HEK293 (cell line): ENCODE data around the gene TUBG2.
A peak's percentile ranks its signal among the peaks of the same experiment; 100 is the strongest.

Experiments used
- CTCF ChIA-PET: fragments of 350-600 bp; formaldehyde crosslinking; extraction: SDS; loops from one replicate; lab custom pipeline; 2021; ENCODE audit warnings: antibody characterized with exemption; lab: Yijun Ruan, JAX
- POLR2A ChIA-PET: fragments of 300-600 bp; formaldehyde crosslinking; extraction: SDS; loops from one replicate; lab custom pipeline; 2020; ENCODE audit warnings: antibody characterized with exemption, inconsistent platforms; lab: Yijun Ruan, JAX
- H3K27ac ChIP-seq: fragments of 200-500 bp; sonication (Bioruptor generic); 2 replicates; pipeline ENCODE4 v1.5.1; 2014; ENCODE audit warnings: low read depth, low read length, control low read depth, inconsistent platforms; ENCODE audit errors: extremely low read depth
- H3K36me3 ChIP-seq, 2 experiments: fragments of 200-500 bp in 1 of 2; sonication (Bioruptor generic) in 1 of 2; 1 replicate in 1 of 2; 2 replicates in 1 of 2; pipeline ENCODE4 v1.5.1; 2014 to 2017; ENCODE audit warnings: inconsistent platforms in 2 of 2, low read length in 2 of 2; ENCODE audit not compliant: control insufficient read depth in 2 of 2, insufficient read depth in 1 of 2
- H3K4me1 ChIP-seq: fragments of 200-500 bp; sonication (Bioruptor generic); 2 replicates; pipeline ENCODE4 v1.5.1; 2014; ENCODE audit warnings: mild to moderate bottlenecking, low read length, inconsistent platforms; ENCODE audit not compliant: control insufficient read depth, insufficient read depth
- H3K4me3 ChIP-seq: 2 replicates; pipeline ENCODE4 v1.5.1; 2011; ENCODE audit warnings: low read depth, mild to moderate bottlenecking, control low read depth, low read length, moderate library complexity
- H3K9me3 ChIP-seq: fragments of 200-500 bp; sonication (Bioruptor generic); 2 replicates; pipeline ENCODE4 v1.5.1; 2014; ENCODE audit warnings: low read depth, low read length, inconsistent platforms; ENCODE audit not compliant: control insufficient read depth, insufficient read depth
- KLF10 ChIP-seq: fragments of 450-650 bp; IDR thresholded peaks from 2 replicates; pipeline ENCODE4 v1.5.1; 2018; ENCODE audit warnings: missing biosample characterization, mild to moderate bottlenecking, missing genetic modification characterization
- OVOL3 ChIP-seq: fragments of 450-650 bp; formaldehyde crosslinking; IDR thresholded peaks from 2 replicates; pipeline ENCODE4 v1.5.1; 2016; ENCODE audit warnings: missing biosample characterization, missing genetic modification characterization
- PATZ1 ChIP-seq: fragments of 450-650 bp; formaldehyde crosslinking; IDR thresholded peaks from 2 replicates; pipeline ENCODE4 v1.5.1; 2016; ENCODE audit warnings: missing biosample characterization, missing genetic modification characterization
- ZBTB11 ChIP-seq: fragments of 450-650 bp; formaldehyde crosslinking; conservative IDR thresholded peaks from 2 replicates; pipeline ENCODE4 v1.5.1; 2016; ENCODE audit warnings: low read depth, missing biosample characterization, missing genetic modification characterization
- ZBTB6 ChIP-seq: fragments of 450-650 bp; formaldehyde crosslinking; IDR thresholded peaks from 2 replicates; pipeline ENCODE4 v1.5.1; 2017; ENCODE audit warnings: missing biosample characterization, missing genetic modification characterization
- ZFHX2 ChIP-seq: fragments of 450-650 bp; formaldehyde crosslinking; conservative IDR thresholded peaks from 2 replicates; pipeline ENCODE4 v1.5.1; 2016; ENCODE audit warnings: missing biosample characterization, missing genetic modification characterization
- ZNF16 ChIP-seq: fragments of 450-650 bp; formaldehyde crosslinking; IDR thresholded peaks from 2 replicates; pipeline ENCODE4 v1.5.1; 2016; ENCODE audit warnings: low read depth, missing biosample characterization, missing genetic modification characterization
- ZNF366 ChIP-seq: fragments of 450-650 bp; formaldehyde crosslinking; conservative IDR thresholded peaks from 2 replicates; pipeline ENCODE4 v1.5.1; 2016; ENCODE audit warnings: missing biosample characterization, missing genetic modification characterization
- ZNF514 ChIP-seq: fragments of 450-650 bp; formaldehyde crosslinking; IDR thresholded peaks from 2 replicates; pipeline ENCODE4 v1.5.1; 2016; ENCODE audit warnings: missing biosample characterization, missing genetic modification characterization
- ZNF670 ChIP-seq: fragments of 450-650 bp; formaldehyde crosslinking; IDR thresholded peaks from 2 replicates; pipeline ENCODE4 v1.5.1; 2016; ENCODE audit warnings: missing biosample characterization, missing genetic modification characterization, low read depth
- ZNF837 ChIP-seq: fragments of 450-650 bp; formaldehyde crosslinking; IDR thresholded peaks from 2 replicates; pipeline ENCODE4 v1.5.1; 2016; ENCODE audit warnings: missing biosample characterization, missing genetic modification characterization

TUBG2 gene

GRCh38 chr17:42672038-42672437 lies 13.0 kb downstream of the TUBG2 start:
- Histone ChIP-seq H3K4me1 (0 out of 2 replicates have a peak, but pooled peaks cover 7% of the 10 kb centered on the region), H3K27ac (0 out of 2 replicates have a peak overlapping the region, but pooled peaks have one; percentile 31), H3K9me3 (no peaks in the 10 kb centered on the region), H3K4me3 (no peak overlapping the region), H3K36me3 (peaks cover 9 to 62% of the 10 kb centered on the region in 2 experiments; a peak in 2 of 3 replicates)
- POLR2A ChIA-PET, result interaction anchor here (2.3 kb wide), 1 partner anchor 13 kb away, joined by 8 read pairs; the partner anchor contains the start of gene TUBG2
- CTCF ChIA-PET, result interaction anchor here (0.6 to 0.8 kb wide), 2 partner anchors 9 kb away, joined by 3 read pairs; no protein-coding TSS in a partner anchor
- 0 out of 2 replicates have a peak, but pooled peaks have one; percentile 17 for TF ChIP-seq PATZ1 (tag by site-specific recombination)
- no peak for TF ChIP-seq ZBTB11 (tag by site-specific recombination)
- no peak for TF ChIP-seq ZNF837 (tag by site-specific recombination)
- no peak for TF ChIP-seq ZNF670 (tag by site-specific recombination)
- TF ChIP-seq ZNF16, result no peak
- TF ChIP-seq ZFHX2 (tag by site-specific recombination), result peak; percentile 27

GRCh38 chr17:42673266-42673884 lies 14.3 kb downstream of the TUBG2 start:
- POLR2A ChIA-PET, result interaction anchor here (1.1 to 2.3 kb wide), 2 partner anchors 14 to 95 kb away, joined by 3 to 8 read pairs; partner anchors contain the start of gene TUBG2
- no peak for TF ChIP-seq OVOL3 (tag by site-specific recombination)
- no peak for TF ChIP-seq ZBTB6
- no peak for TF ChIP-seq ZNF514 (tag by site-specific recombination)
- peak; percentile 46; the same call in 1 of the 2 replicates for TF ChIP-seq KLF10 (tag by site-specific recombination)
- no peak for TF ChIP-seq ZNF366 (tag by site-specific recombination)
- TF ChIP-seq, all 188 proteins: peak for 1
- Histone ChIP-seq H3K27ac (no peak overlapping the region), H3K4me3 (no peak overlapping the region), H3K36me3 (peaks cover 6 to 50% of the 10 kb centered on the region in 2 experiments; a peak in 2 of 3 replicates), H3K9me3 (no peaks in the 10 kb centered on the region), H3K4me1 (peaks cover 13% of the 10 kb centered on the region)
- CTCF ChIA-PET, result interaction anchor here (0.6 to 2.8 kb wide), 5 partner anchors 13 to 418 kb away, joined by 3 to 18 read pairs (median 3); partner anchors contain the start of gene TUBG2
